HL-60 (cell line): ENCODE results near the gene GALNT6.

ENCODE experiments used
- GABPA ChIP-seq: IDR thresholded peaks from 2 replicates; pipeline ENCODE4 v1.6.1; 2012; ENCODE audit warnings: low read depth
- POLR2AphosphoS5 ChIP-seq: IDR thresholded peaks from 2 replicates; pipeline ENCODE4 v1.6.1; 2012; ENCODE audit warnings: low read depth
- TF ChIP-seq, protein P1 (sequence below): IDR thresholded peaks from one replicate; pipeline ENCODE4 v1.5.1; 2011; ENCODE audit warnings: low read length, control low read depth, inconsistent platforms; ENCODE audit not compliant: insufficient read depth

GRCh38 chr12:51373187-51373586 lies 18.0 kb downstream of the GALNT6 start:
- TF ChIP-seq GABPA: no peak
- TF ChIP-seq, protein P1, sequence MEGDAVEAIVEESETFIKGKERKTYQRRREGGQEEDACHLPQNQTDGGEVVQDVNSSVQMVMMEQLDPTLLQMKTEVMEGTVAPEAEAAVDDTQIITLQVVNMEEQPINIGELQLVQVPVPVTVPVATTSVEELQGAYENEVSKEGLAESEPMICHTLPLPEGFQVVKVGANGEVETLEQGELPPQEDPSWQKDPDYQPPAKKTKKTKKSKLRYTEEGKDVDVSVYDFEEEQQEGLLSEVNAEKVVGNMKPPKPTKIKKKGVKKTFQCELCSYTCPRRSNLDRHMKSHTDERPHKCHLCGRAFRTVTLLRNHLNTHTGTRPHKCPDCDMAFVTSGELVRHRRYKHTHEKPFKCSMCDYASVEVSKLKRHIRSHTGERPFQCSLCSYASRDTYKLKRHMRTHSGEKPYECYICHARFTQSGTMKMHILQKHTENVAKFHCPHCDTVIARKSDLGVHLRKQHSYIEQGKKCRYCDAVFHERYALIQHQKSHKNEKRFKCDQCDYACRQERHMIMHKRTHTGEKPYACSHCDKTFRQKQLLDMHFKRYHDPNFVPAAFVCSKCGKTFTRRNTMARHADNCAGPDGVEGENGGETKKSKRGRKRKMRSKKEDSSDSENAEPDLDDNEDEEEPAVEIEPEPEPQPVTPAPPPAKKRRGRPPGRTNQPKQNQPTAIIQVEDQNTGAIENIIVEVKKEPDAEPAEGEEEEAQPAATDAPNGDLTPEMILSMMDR: no peak
- no peak; the same call in 1 of the 2 replicates for TF ChIP-seq POLR2AphosphoS5
